ENCODE measurements around the gene PNLIPRP3. TPM values are rescaled to one million over a fixed set of nuclear protein-coding genes. Genes with fewer than 3 reads are reported as not detected.

The PNLIPRP3 gene
- total RNA-seq, 4 donors from 2014 or later: 27.2 to 82.8 (median 45.7) TPM

DNA sequence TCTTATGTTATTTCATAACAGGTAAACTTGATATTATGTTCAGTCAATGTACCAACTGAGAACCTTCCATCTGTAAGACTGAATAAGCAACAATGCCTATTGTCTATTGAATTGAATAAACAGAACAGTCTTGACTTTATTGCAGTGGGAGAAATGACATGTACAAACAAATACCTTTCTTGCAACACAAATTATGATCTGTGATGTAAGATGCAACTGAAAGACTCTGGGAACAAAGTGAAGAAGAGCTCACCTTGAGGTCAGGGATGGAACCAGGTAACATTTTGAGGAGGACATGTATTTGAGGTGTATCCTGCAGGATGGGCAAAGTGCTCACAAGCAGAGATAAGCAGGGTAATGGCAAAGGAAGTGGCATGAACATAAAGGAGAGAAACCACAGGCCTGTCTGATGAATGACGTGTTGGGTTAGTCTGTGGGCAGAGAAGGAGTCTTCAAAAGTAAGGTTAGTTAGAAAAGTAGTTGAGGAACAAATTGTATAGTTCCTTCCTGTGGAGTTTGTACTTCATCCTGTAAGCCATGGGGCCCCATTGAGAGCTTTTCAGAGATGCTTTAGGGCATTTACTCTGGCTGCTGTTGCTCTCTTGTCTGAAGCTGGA lies 9.5 kb downstream of the PNLIPRP3 start:
- DNase-seq (ENCODE audit: low spot score in 2 of 2): no peak
- intact Hi-C loops (cut with DNase I; ENCODE audit: low total_unique reads): no loop called here
- 58 to 72% methylated on average over 1 of the region's 1 CpG for WGBS, 2 donors
- no peak overlapping the region for H3K4me3 ChIP-seq (ENCODE audit: low read depth, poor library complexity, severe bottlenecking)
- TF ChIP-seq CTCF (IDR thresholded peaks at IDR 0.05) (no peak), POLR2A (IDR thresholded peaks at IDR 0.05) (no peak)

- no peak for DNase-seq (ENCODE audit: low spot score in 2 of 2)
- no peak overlapping the region for H3K4me3 ChIP-seq (ENCODE audit: low read depth, poor library complexity, severe bottlenecking)
- TF ChIP-seq CTCF (IDR thresholded peaks at IDR 0.05) (no peak), POLR2A (IDR thresholded peaks at IDR 0.05) (no peak)
- intact Hi-C loops (cut with DNase I; ENCODE audit: low total_unique reads): no loop called here
- WGBS, 2 donors: 71 to 85% methylated on average over 5 of the region's 5 CpGs
Measured at GRCh38 chr10:116440330-116441030, 12.8 kb downstream of the PNLIPRP3 start.

GRCh38 chr10:116444527-116445142 lies 17.0 kb downstream of the PNLIPRP3 start:
- no peak for TF ChIP-seq POLR2A (IDR thresholded peaks at IDR 0.05)
- TF ChIP-seq CTCF (IDR thresholded peaks at IDR 0.05): no peak
- intact Hi-C loops (cut with DNase I; ENCODE audit: low total_unique reads): no loop called here
- H3K4me3 ChIP-seq (ENCODE audit: low read depth, poor library complexity, severe bottlenecking): no peak overlapping the region
- no peak for DNase-seq (ENCODE audit: low spot score in 2 of 2)
- WGBS, 2 donors: 59 to 63% methylated on average over 4 of the region's 4 CpGs

DNA sequence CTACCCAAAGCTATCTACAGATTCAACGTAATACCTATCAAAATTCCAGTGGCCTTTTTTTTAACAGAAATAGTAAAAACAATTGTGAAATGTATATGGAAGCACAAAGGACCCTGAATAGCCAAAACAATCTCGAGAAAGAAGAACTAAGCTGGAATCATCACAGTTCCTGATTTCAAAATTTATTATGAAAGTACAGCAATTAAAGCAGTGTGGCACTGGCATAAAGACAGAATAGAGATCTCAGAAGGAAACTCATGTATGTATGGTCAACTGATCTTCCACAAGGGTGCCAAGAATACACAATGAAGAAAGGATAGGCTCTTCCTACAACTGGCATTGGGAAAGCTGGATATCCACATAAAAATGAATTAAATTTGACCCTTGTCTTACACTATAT lies 23.2 kb downstream of the PNLIPRP3 start:
- no peak for TF ChIP-seq CTCF (IDR thresholded peaks at IDR 0.05)
- no peak for TF ChIP-seq POLR2A (IDR thresholded peaks at IDR 0.05)
- 74% methylated on average over 2 of the region's 2 CpGs for WGBS, 2 donors
- H3K4me3 ChIP-seq (ENCODE audit: low read depth, poor library complexity, severe bottlenecking): no peak overlapping the region
- intact Hi-C loops (cut with DNase I; ENCODE audit: low total_unique reads): no loop called here
- DNase-seq (ENCODE audit: low spot score in 2 of 2): no peak

GRCh38 chr10:116451711-116452337 lies 24.2 kb downstream of the PNLIPRP3 start:
- intact Hi-C loops (cut with DNase I; ENCODE audit: low total_unique reads): no loop called here
- TF ChIP-seq POLR2A (IDR thresholded peaks at IDR 0.05) (no peak), CTCF (IDR thresholded peaks at IDR 0.05) (no peak)
- H3K4me3 ChIP-seq (ENCODE audit: low read depth, poor library complexity, severe bottlenecking): no peak overlapping the region
- no peak for DNase-seq (ENCODE audit: low spot score in 2 of 2)
- 0 to 3% methylated on average over 1 of the region's 1 CpG for WGBS, 2 donors

Measured in lower leg skin (tissue), 4 donors.